ENCODE measurements around the gene CBLL2.

Gene CBLL2

DNA sequence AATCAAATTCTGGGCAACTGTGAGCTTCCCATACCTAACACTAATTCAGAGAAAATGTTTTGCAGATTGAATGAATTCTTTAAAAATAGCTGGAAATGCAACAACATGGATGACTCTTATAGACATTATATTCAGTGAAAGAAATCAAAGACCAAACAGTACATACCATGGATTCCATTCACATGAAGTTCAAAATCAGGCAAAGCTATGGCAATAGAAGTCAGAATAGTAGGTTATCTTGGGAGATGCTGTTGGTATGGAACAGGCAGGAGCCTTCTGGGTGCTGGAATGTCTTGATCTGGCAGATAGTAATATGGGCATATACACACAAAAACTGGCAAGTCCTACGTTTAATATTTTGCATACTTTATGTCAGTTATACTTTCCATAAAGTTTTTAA is 25.5 kb upstream of the CBLL2 start:
- H3K18ac ChIP-seq (ENCODE audit: low read length) = no peak overlapping the region
- WGBS, 2 donors (ENCODE audit: extremely low coverage in 2 of 2, insufficient read length in 2 of 2, insufficient replicate concordance in 1 of 2) = no CpG with 5 or more reads among the region's 1 CpG
- DNase-seq (ENCODE audit: low spot score) = no peak
- no peak overlapping the region for H3K9ac ChIP-seq (ENCODE audit: low read depth, low read length, poor library complexity)
- H4K8ac ChIP-seq (ENCODE audit: low read depth, low read length) = no peak overlapping the region
- no peak overlapping the region for H3K14ac ChIP-seq (ENCODE audit: low read length)
- H3K27ac ChIP-seq (replicated peaks; ENCODE audit: low read length) = no peak overlapping the region
- H2BK12ac ChIP-seq (ENCODE audit: low read length) = no peak overlapping the region
- no peak overlapping the region for H3K4ac ChIP-seq (ENCODE audit: low read length)
- H3K23ac ChIP-seq (ENCODE audit: low read depth, low read length, poor library complexity) = no peak overlapping the region
- no peaks in the 10 kb centered on the region for H3K36me3 ChIP-seq (replicated peaks in 1 of 2; ENCODE audit: control insufficient read depth in 2 of 2, insufficient read depth in 2 of 2, low read length in 2 of 2)
- no peak overlapping the region for H3K4me2 ChIP-seq (ENCODE audit: insufficient read depth, low read length, poor library complexity, severe bottlenecking)
- no peak overlapping the region for H3K4me3 ChIP-seq (ENCODE audit: low read length in 2 of 2)
- H2BK120ac ChIP-seq (ENCODE audit: low read depth, low read length) = no peak overlapping the region
- no peaks in the 10 kb centered on the region for H3K9me3 ChIP-seq (replicated peaks in 1 of 2; ENCODE audit: control insufficient read depth in 2 of 2, insufficient read depth in 1 of 2, low read depth in 1 of 2, low read length in 2 of 2)
- H2BK15ac ChIP-seq (ENCODE audit: low read length) = no peak overlapping the region
- H3K4me1 ChIP-seq (ENCODE audit: control insufficient read depth in 2 of 2, insufficient read depth in 1 of 2, low read depth in 1 of 2, low read length in 2 of 2) = no peaks in the 10 kb centered on the region
- no peak overlapping the region for H4K91ac ChIP-seq (ENCODE audit: low read depth, low read length, poor library complexity)
- H3K27me3 ChIP-seq (ENCODE audit: control insufficient read depth in 3 of 3, insufficient read depth in 3 of 3, low read depth in 1 of 3, low read length in 3 of 3) = no peaks in the 10 kb centered on the region
- no peak overlapping the region for H2AK5ac ChIP-seq (ENCODE audit: low read depth, low read length)
- H3K79me1 ChIP-seq (ENCODE audit: low read depth, low read length) = no peaks in the 10 kb centered on the region
- no peak overlapping the region for H2AFZ ChIP-seq (ENCODE audit: low read length)
- H2BK5ac ChIP-seq (ENCODE audit: low read length) = no peak overlapping the region

DNA sequence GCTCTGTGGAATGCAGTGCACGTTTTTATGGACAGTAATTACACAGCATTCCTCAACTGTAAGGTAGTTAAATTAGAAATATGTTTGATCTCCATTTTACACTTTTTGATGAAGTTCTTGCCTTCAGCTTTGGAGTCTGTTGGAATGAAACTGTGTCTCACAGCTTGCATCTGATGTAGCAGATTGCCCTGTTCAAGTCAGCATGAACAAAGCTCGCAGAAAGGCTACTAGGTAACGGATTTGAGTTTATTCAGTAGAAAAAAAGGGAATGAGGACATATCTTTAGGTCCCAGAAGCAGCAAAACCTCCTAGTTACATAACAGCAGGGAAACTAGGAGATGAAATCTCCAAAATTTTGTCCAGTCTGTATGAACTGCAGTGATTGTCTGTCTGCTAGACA is 24.3 kb upstream of the CBLL2 start:
- WGBS, 2 donors (ENCODE audit: extremely low coverage in 2 of 2, insufficient read length in 2 of 2, insufficient replicate concordance in 1 of 2) = no CpG with 5 or more reads among the region's 3 CpGs
- Histone ChIP-seq H4K8ac (ENCODE audit: low read depth, low read length) (no peak overlapping the region), H2BK5ac (ENCODE audit: low read length) (no peak overlapping the region), H2BK15ac (ENCODE audit: low read length) (no peak overlapping the region), H3K23ac (ENCODE audit: low read depth, low read length, poor library complexity) (no peak overlapping the region), H3K4me3 (ENCODE audit: low read length in 2 of 2) (no peak overlapping the region), H3K4me2 (ENCODE audit: insufficient read depth, low read length, poor library complexity, severe bottlenecking) (no peak overlapping the region), H2BK12ac (ENCODE audit: low read length) (no peak overlapping the region), H3K9me3 (replicated peaks in 1 of 2; ENCODE audit: control insufficient read depth in 2 of 2, insufficient read depth in 1 of 2, low read depth in 1 of 2, low read length in 2 of 2) (no peaks in the 10 kb centered on the region), H2AK5ac (ENCODE audit: low read depth, low read length) (no peak overlapping the region), H3K27me3 (ENCODE audit: control insufficient read depth in 3 of 3, insufficient read depth in 3 of 3, low read depth in 1 of 3, low read length in 3 of 3) (no peaks in the 10 kb centered on the region), H3K4me1 (ENCODE audit: control insufficient read depth in 2 of 2, insufficient read depth in 1 of 2, low read depth in 1 of 2, low read length in 2 of 2) (no peaks in the 10 kb centered on the region), H3K36me3 (replicated peaks in 1 of 2; ENCODE audit: control insufficient read depth in 2 of 2, insufficient read depth in 2 of 2, low read length in 2 of 2) (no peaks in the 10 kb centered on the region), H3K14ac (ENCODE audit: low read length) (no peak overlapping the region), H3K79me1 (ENCODE audit: low read depth, low read length) (no peaks in the 10 kb centered on the region), H2BK120ac (ENCODE audit: low read depth, low read length) (no peak overlapping the region), H3K4ac (ENCODE audit: low read length) (no peak overlapping the region), H3K18ac (ENCODE audit: low read length) (no peak overlapping the region), H4K91ac (ENCODE audit: low read depth, low read length, poor library complexity) (no peak overlapping the region), H3K27ac (replicated peaks; ENCODE audit: low read length) (no peak overlapping the region), H3K9ac (ENCODE audit: low read depth, low read length, poor library complexity) (no peak overlapping the region), H2AFZ (ENCODE audit: low read length) (no peak overlapping the region)
- DNase-seq (ENCODE audit: low spot score) = no peak

DNA sequence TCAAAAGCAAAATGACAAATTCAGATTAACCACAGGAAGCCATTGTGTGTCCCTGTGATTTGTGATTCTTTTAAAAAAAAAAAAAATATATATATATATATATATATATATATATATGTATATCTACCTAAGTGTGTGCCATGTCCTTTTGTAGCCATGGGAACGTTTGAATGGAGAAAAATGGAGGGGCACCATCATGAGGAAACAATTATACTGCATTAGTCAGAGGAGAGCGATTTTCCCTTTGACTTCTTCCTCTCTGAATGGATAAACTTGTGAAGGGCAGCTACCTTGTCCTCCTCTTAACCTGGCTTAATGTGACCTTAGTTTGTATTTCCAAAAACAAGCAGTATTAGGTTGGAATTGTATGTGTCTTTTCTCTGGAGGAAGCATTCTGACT is 23.3 kb upstream of the CBLL2 start:
- no peak overlapping the region for H2AK5ac ChIP-seq (ENCODE audit: low read depth, low read length)
- H3K14ac ChIP-seq (ENCODE audit: low read length) = no peak overlapping the region
- no peaks in the 10 kb centered on the region for H3K36me3 ChIP-seq (replicated peaks in 1 of 2; ENCODE audit: control insufficient read depth in 2 of 2, insufficient read depth in 2 of 2, low read length in 2 of 2)
- H3K4me1 ChIP-seq (ENCODE audit: control insufficient read depth in 2 of 2, insufficient read depth in 1 of 2, low read depth in 1 of 2, low read length in 2 of 2) = no peaks in the 10 kb centered on the region
- no peak overlapping the region for H2BK120ac ChIP-seq (ENCODE audit: low read depth, low read length)
- H3K9ac ChIP-seq (ENCODE audit: low read depth, low read length, poor library complexity) = no peak overlapping the region
- H3K4me3 ChIP-seq (ENCODE audit: low read length in 2 of 2) = no peak overlapping the region
- H2AFZ ChIP-seq (ENCODE audit: low read length) = no peak overlapping the region
- no peaks in the 10 kb centered on the region for H3K27me3 ChIP-seq (ENCODE audit: control insufficient read depth in 3 of 3, insufficient read depth in 3 of 3, low read depth in 1 of 3, low read length in 3 of 3)
- H3K9me3 ChIP-seq (replicated peaks in 1 of 2; ENCODE audit: control insufficient read depth in 2 of 2, insufficient read depth in 1 of 2, low read depth in 1 of 2, low read length in 2 of 2) = no peaks in the 10 kb centered on the region
- no peak overlapping the region for H3K18ac ChIP-seq (ENCODE audit: low read length)
- no peak overlapping the region for H3K23ac ChIP-seq (ENCODE audit: low read depth, low read length, poor library complexity)
- H2BK15ac ChIP-seq (ENCODE audit: low read length) = no peak overlapping the region
- no peak overlapping the region for H4K8ac ChIP-seq (ENCODE audit: low read depth, low read length)
- no peak overlapping the region for H2BK5ac ChIP-seq (ENCODE audit: low read length)
- DNase-seq (ENCODE audit: low spot score) = no peak
- no peak overlapping the region for H4K91ac ChIP-seq (ENCODE audit: low read depth, low read length, poor library complexity)
- WGBS, 2 donors (ENCODE audit: extremely low coverage in 2 of 2, insufficient read length in 2 of 2, insufficient replicate concordance in 1 of 2) = no CpG with 5 or more reads among the region's 2 CpGs
- H2BK12ac ChIP-seq (ENCODE audit: low read length) = no peak overlapping the region
- H3K27ac ChIP-seq (replicated peaks; ENCODE audit: low read length) = no peak overlapping the region
- no peaks in the 10 kb centered on the region for H3K79me1 ChIP-seq (ENCODE audit: low read depth, low read length)
- H3K4me2 ChIP-seq (ENCODE audit: insufficient read depth, low read length, poor library complexity, severe bottlenecking) = no peak overlapping the region
- no peak overlapping the region for H3K4ac ChIP-seq (ENCODE audit: low read length)

DNA sequence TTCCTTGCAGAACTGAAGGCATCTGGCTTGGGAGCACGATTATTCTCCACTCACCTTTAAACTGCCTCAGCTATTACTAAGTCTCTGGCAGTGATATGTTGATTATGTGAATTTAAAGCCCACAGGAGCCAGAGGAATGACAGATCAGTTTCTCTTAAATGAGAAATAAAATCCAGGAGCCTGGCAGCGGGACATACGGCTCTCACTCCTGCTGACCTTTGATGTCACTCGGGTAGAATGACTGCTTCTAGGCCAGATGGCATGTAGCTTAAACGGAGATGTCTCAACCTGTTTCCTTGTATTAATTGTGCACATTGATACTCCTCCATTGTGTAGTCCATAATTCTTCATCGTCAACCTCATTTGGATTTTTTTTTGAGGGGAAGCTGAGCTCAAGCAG is 4.0 kb upstream of the CBLL2 start:
- no peak for DNase-seq (ENCODE audit: low spot score)
- no peaks in the 10 kb centered on the region for H3K79me1 ChIP-seq (ENCODE audit: low read depth, low read length)
- no CpG with 5 or more reads among the region's 6 CpGs for WGBS, 2 donors (ENCODE audit: extremely low coverage in 2 of 2, insufficient read length in 2 of 2, insufficient replicate concordance in 1 of 2)
- no peak overlapping the region for H2AFZ ChIP-seq (ENCODE audit: low read length)
- H3K9ac ChIP-seq (ENCODE audit: low read depth, low read length, poor library complexity) = no peak overlapping the region
- no peak overlapping the region for H3K4me3 ChIP-seq (ENCODE audit: low read length in 2 of 2)
- no peak overlapping the region for H3K23ac ChIP-seq (ENCODE audit: low read depth, low read length, poor library complexity)
- H2BK12ac ChIP-seq (ENCODE audit: low read length) = no peak overlapping the region
- no peak overlapping the region for H4K91ac ChIP-seq (ENCODE audit: low read depth, low read length, poor library complexity)
- H3K18ac ChIP-seq (ENCODE audit: low read length) = no peak overlapping the region
- H3K27me3 ChIP-seq (ENCODE audit: control insufficient read depth in 3 of 3, insufficient read depth in 3 of 3, low read depth in 1 of 3, low read length in 3 of 3) = peaks cover 0 to 5% (median 0%) of the 10 kb centered on the region in 3 experiments
- H3K27ac ChIP-seq (replicated peaks; ENCODE audit: low read length) = no peak overlapping the region
- H2BK5ac ChIP-seq (ENCODE audit: low read length) = no peak overlapping the region
- no peaks in the 10 kb centered on the region for H3K4me1 ChIP-seq (ENCODE audit: control insufficient read depth in 2 of 2, insufficient read depth in 1 of 2, low read depth in 1 of 2, low read length in 2 of 2)
- H4K8ac ChIP-seq (ENCODE audit: low read depth, low read length) = no peak overlapping the region
- no peak overlapping the region for H3K14ac ChIP-seq (ENCODE audit: low read length)
- no peak overlapping the region for H2BK120ac ChIP-seq (ENCODE audit: low read depth, low read length)
- no peaks in the 10 kb centered on the region for H3K36me3 ChIP-seq (replicated peaks in 1 of 2; ENCODE audit: control insufficient read depth in 2 of 2, insufficient read depth in 2 of 2, low read length in 2 of 2)
- H2BK15ac ChIP-seq (ENCODE audit: low read length) = no peak overlapping the region
- no peaks in the 10 kb centered on the region for H3K9me3 ChIP-seq (replicated peaks in 1 of 2; ENCODE audit: control insufficient read depth in 2 of 2, insufficient read depth in 1 of 2, low read depth in 1 of 2, low read length in 2 of 2)
- no peak overlapping the region for H3K4me2 ChIP-seq (ENCODE audit: insufficient read depth, low read length, poor library complexity, severe bottlenecking)
- no peak overlapping the region for H2AK5ac ChIP-seq (ENCODE audit: low read depth, low read length)
- no peak overlapping the region for H3K4ac ChIP-seq (ENCODE audit: low read length)

All from neuronal stem cell (in vitro differentiated cells).